HepG2 (cell line): ENCODE data around the gene SAMD4B. TPM values are rescaled to one million over a fixed set of nuclear protein-coding genes. Genes with fewer than 3 reads are reported as not detected.

Source experiments
- ATAC-seq: fragments of 200-7000 bp; cut with Tn5 transposase; 3 replicates; pipeline ENCODE4 v1.9.1; 2020; ENCODE audit warnings: mild to moderate bottlenecking, moderate library complexity
- BruUV-seq: library from RNA; stranded (reverse); fragments of 400-500 nt; replicated peaks from 2 replicates; lab custom pipeline; 2021; lab: Mats Ljungman, UMichigan
- CTCF ChIA-PET: fragments of 300-600 bp; formaldehyde crosslinking; extraction: SDS; loops from one replicate; lab custom pipeline; 2021; ENCODE audit warnings: low total read pairs, inconsistent platforms, low intra/inter-chr PET ratio; lab: Yijun Ruan, JAX
- POLR2A ChIA-PET: fragments of 350-600 bp; sonication (Branson Sonifier 250); formaldehyde crosslinking; loops from one replicate; lab custom pipeline; 2020; ENCODE audit warnings: antibody characterized with exemption, inconsistent platforms; lab: Yijun Ruan, JAX
- DNase-seq: peaks from one replicate; pipeline ENCODE4 v3.0.0-alpha.2; 2015; ENCODE audit warnings: low spot score
- FAIRE-seq: peaks from 3 replicates; lab custom pipeline; 2011; peaks lifted over from hg19 to GRCh38; lab: Jason Lieb, UNC
- H2AFZ ChIP-seq: one replicate; pipeline ENCODE4 v1.6.1; 2011; ENCODE audit warnings: low read length, inconsistent platforms
- H3K27ac ChIP-seq: fragments of 300-600 bp; 3 replicates; pipeline ENCODE4 v1.8.0; 2011; ENCODE audit warnings: mixed run types, mild to moderate bottlenecking, mixed read lengths, low read length, inconsistent platforms; ENCODE audit not compliant: insufficient read depth; ENCODE audit errors: extremely low read length
- H3K27me3 ChIP-seq, 2 experiments: fragments of 200-600 bp in 1 of 2; 2 replicates in 1 of 2; 3 replicates in 1 of 2; pipeline versions ENCODE4 v1.6.0 to v1.8.0; 2011; ENCODE audit warnings: low read length in 2 of 2, mild to moderate bottlenecking in 2 of 2, moderate library complexity in 2 of 2, inconsistent platforms in 1 of 2; ENCODE audit not compliant: insufficient read depth in 2 of 2, control insufficient read depth in 1 of 2
- H3K36me3 ChIP-seq, 2 experiments: fragments of 200-600 bp in 1 of 2; replicated peaks in 1 of 2; 2 replicates in 1 of 2; 3 replicates in 1 of 2; pipeline versions ENCODE4 v1.5.1 to v1.8.0; 2011; ENCODE audit warnings: low read length in 2 of 2, inconsistent platforms in 1 of 2; ENCODE audit not compliant: insufficient read depth in 2 of 2, control insufficient read depth in 1 of 2
- H3K4me1 ChIP-seq: 2 replicates; pipeline ENCODE4 v1.5.1; 2012; ENCODE audit warnings: low read length, inconsistent platforms; ENCODE audit not compliant: insufficient read depth
- H3K4me2 ChIP-seq: 2 replicates; pipeline ENCODE4 v1.6.0; 2011; ENCODE audit warnings: low read depth, low read length, inconsistent platforms
- H3K4me3 ChIP-seq, 3 experiments: fragments of 200-600 bp in 1 of 3; sonication (generic), shearing (Covaris generic) in 1 of 3; replicated peaks in 1 of 3; 2 replicates each; pipeline ENCODE4 v1.5.1; 2011 to 2016; ENCODE audit warnings: low read length in 3 of 3, inconsistent platforms in 2 of 3, low read depth in 2 of 3, mild to moderate bottlenecking in 2 of 3, control low read depth in 1 of 3, mixed read lengths in 1 of 3; ENCODE audit not compliant: insufficient read depth in 1 of 3
- H3K79me2 ChIP-seq: one replicate; pipeline ENCODE4 v1.6.1; 2011; ENCODE audit warnings: low read length, inconsistent platforms; ENCODE audit not compliant: insufficient read depth
- H3K9ac ChIP-seq: 2 replicates; pipeline ENCODE4 v1.6.0; 2011; ENCODE audit warnings: mild to moderate bottlenecking, low read depth, low read length, inconsistent platforms; ENCODE audit not compliant: insufficient read depth
- H3K9me3 ChIP-seq: 2 replicates; pipeline ENCODE4 v1.5.1; 2012; ENCODE audit warnings: mild to moderate bottlenecking, low read length
- H4K20me1 ChIP-seq: 2 replicates; pipeline ENCODE4 v1.6.0; 2011; ENCODE audit warnings: inconsistent platforms, mild to moderate bottlenecking, low read length, moderate library complexity; ENCODE audit not compliant: insufficient read depth
- CENPT ChIP-seq: sonication (generic); formaldehyde crosslinking; IDR thresholded peaks from 2 replicates; pipeline ENCODE4 v1.8.0; 2022; ENCODE audit warnings: low read depth, mild to moderate bottlenecking, moderate library complexity, missing genetic modification reagents
- GTF2F1 ChIP-seq: fragments of 150-350 bp; IDR thresholded peaks from 2 replicates; pipeline ENCODE4 v1.6.1; 2014; ENCODE audit warnings: low read length
- HIVEP1 ChIP-seq: sonication (generic); formaldehyde crosslinking; IDR thresholded peaks from 2 replicates; pipeline ENCODE4 v1.4.0; 2020; ENCODE audit warnings: mild to moderate bottlenecking, missing genetic modification reagents
- MTF2 ChIP-seq: sonication (generic); formaldehyde crosslinking; IDR thresholded peaks from 2 replicates; pipeline ENCODE4 v1.5.0; 2020; ENCODE audit warnings: missing genetic modification reagents, borderline replicate concordance
- ZBTB3 ChIP-seq: sonication (generic); formaldehyde crosslinking; IDR thresholded peaks from 2 replicates; pipeline ENCODE4 v1.4.0; 2020; ENCODE audit warnings: low read depth, mild to moderate bottlenecking, moderate library complexity, missing genetic modification reagents, borderline replicate concordance
- ZNF432 ChIP-seq: sonication (generic); formaldehyde crosslinking; IDR thresholded peaks from 2 replicates; pipeline ENCODE4 v1.5.0; 2020; ENCODE audit warnings: missing genetic modification reagents, mild to moderate bottlenecking, borderline replicate concordance
- WGBS: methylation state at CpG from one replicate; pipeline ENCODE4 v1.1.6; 2017; ENCODE audit warnings: low lambda C conversion rate; 5-methylcytosine and 5-hydroxymethylcytosine counted together
- in situ Hi-C: cut with HindIII; loops from 2 replicates; pipeline ENCODE4 v1.10.0; 2017; ENCODE audit warnings: low pct_unique_long_range_greater_than_20kb; ENCODE audit not compliant: extremely low pct_ligation_motif_present
- intact Hi-C: fragments of 100-400 bp; cut with micrococcal nuclease; formaldehyde crosslinking; loops from one replicate; pipeline ENCODE4 v1.10.0; 2022; ENCODE audit not compliant: unreplicated experiment
- polyA plus RNA-seq, 8 experiments: library from polyadenylated mRNA; depleted of rRNA in 3 of 8; stranded (reverse) in 7 of 8; unstranded in 1 of 8; fragments of >200 nt; fragmentation: Illumina TruSeq in 4 of 8; extraction: Trizol in 4 of 8; gene quantifications; 2 replicates each; pipeline versions ENCODE4 v1.2.1 to v1.2.3, GENCODE V29; 2011 to 2016; ENCODE audit warnings: low read depth in 4 of 8, missing spikeins in 1 of 8, mixed read lengths in 1 of 8; ENCODE audit not compliant: insufficient read depth in 1 of 8
- total RNA-seq, 5 experiments: library from RNA; depleted of rRNA; stranded (reverse); fragments of >200 nt; fragmentation: Illumina TruSeq; extraction: Trizol; gene quantifications; 2 replicates each; pipeline ENCODE4 v1.2.3, GENCODE V29; 2016; ENCODE audit warnings: low read depth in 1 of 5
- TF ChIP-seq, protein P1 (sequence below): sonication (generic); formaldehyde crosslinking; IDR thresholded peaks from 2 replicates; pipeline ENCODE4 v1.8.0; 2023; ENCODE audit warnings: mild to moderate bottlenecking, missing genetic modification reagents
- TF ChIP-seq, protein P2 (sequence below): sonication (generic); formaldehyde crosslinking; IDR thresholded peaks from 2 replicates; pipeline ENCODE4 v1.5.1; 2020; ENCODE audit warnings: missing genetic modification reagents, mild to moderate bottlenecking, borderline replicate concordance

SAMD4B gene
- total and polyA plus RNA-seq, 2 of the 13 experiments (the other 11 are each of a cell fraction or from before 2014, with no cell fraction given), result 26.0 to 31.8 TPM

DNA sequence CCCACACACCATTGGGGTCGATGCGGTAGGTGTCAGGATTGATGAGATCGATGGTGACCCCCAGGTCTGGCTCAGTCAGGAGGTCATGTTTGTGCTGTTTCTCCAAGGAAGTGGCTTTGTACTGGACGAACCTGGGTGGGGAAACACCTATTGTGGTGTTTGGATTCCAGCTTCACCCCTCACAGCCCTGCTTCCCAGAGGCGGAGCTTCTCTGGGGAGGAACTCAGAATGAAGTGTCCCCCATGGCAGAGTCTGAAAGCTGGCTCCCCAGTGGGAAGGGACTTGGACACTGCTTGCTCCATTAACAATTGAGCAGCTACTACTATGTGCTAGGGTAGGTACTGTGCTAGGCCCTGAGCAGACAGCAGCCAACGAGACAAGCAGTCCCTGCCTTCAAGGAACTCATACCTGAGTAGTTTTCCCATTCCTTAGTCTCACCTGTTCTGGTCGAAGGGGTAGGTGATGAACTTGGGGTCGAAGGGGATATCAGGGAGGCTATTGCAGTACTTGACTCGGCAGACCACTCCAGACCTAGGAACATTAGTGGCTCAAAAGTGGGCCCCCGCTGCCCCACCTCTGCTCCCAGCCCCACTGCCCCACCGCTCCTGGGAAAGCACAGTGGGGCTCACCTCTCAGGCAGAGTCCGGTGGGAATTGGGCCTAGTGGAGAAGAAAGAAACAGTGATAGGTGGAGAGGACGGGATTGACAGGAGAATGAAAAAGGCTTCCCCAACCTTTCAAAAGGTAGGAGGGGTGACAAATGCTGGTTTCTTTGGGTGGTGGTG is 47.6 kb downstream of the SAMD4B start:
- intact Hi-C loops, result loop anchor here (1.0 kb wide), 1 partner anchor 8 kb away; no protein-coding TSS in a partner anchor
- FAIRE-seq (no peak), DNase-seq (no peak), ATAC-seq (no peak)
- ChIA-PET CTCF (no interaction called here), POLR2A (interaction anchor here (3.1 to 3.2 kb wide), 2 partner anchors 46 to 48 kb away, joined by 14 to 49 read pairs; partner anchors contain the start of genes RPS16 and SAMD4B)
- Histone ChIP-seq H2AFZ (no peak overlapping the region), H3K4me2 (peak overlapping the region; percentile 75), H3K9ac (peak overlapping the region; percentile 95), H3K9me3 (no peaks in the 10 kb centered on the region), H3K79me2 (peaks cover 17% of the 10 kb centered on the region), H3K4me1 (peaks cover 22% of the 10 kb centered on the region), H3K36me3 (peaks cover 9 to 50% of the 10 kb centered on the region in 2 experiments), H3K27ac (peak overlapping the region; percentile 86), H4K20me1 (no peaks in the 10 kb centered on the region), H3K4me3 (peak overlapping the region; percentile 71 to 95 (median 85)), H3K27me3 (no peaks in the 10 kb centered on the region)
- 74% methylated on average over 8 of the region's 13 CpGs for WGBS
- no TSS peak for BruUV-seq
- TF ChIP-seq GTF2F1 (no peak), CENPT (CRISPR knock-in tag) (peak; percentile 44; the same call in 1 of the 2 replicates), HIVEP1 (CRISPR knock-in tag) (0 out of 2 replicates have a peak, but pooled peaks have one; percentile 46), MTF2 (CRISPR knock-in tag) (0 out of 2 replicates have a peak, but pooled peaks have one; percentile 10), ZBTB3 (CRISPR knock-in tag) (no peak), ZNF432 (CRISPR knock-in tag) (no peak)
- TF ChIP-seq, protein P1, sequence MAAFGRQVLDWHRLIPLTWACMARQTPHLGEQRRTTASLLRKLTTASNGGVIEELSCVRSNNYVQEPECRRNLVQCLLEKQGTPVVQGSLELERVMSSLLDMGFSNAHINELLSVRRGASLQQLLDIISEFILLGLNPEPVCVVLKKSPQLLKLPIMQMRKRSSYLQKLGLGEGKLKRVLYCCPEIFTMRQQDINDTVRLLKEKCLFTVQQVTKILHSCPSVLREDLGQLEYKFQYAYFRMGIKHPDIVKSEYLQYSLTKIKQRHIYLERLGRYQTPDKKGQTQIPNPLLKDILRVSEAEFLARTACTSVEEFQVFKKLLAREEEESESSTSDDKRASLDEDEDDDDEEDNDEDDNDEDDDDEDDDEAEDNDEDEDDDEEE (CRISPR knock-in tag), result 0 out of 2 replicates have a peak, but pooled peaks have one; percentile 12
- TF ChIP-seq, protein P2, sequence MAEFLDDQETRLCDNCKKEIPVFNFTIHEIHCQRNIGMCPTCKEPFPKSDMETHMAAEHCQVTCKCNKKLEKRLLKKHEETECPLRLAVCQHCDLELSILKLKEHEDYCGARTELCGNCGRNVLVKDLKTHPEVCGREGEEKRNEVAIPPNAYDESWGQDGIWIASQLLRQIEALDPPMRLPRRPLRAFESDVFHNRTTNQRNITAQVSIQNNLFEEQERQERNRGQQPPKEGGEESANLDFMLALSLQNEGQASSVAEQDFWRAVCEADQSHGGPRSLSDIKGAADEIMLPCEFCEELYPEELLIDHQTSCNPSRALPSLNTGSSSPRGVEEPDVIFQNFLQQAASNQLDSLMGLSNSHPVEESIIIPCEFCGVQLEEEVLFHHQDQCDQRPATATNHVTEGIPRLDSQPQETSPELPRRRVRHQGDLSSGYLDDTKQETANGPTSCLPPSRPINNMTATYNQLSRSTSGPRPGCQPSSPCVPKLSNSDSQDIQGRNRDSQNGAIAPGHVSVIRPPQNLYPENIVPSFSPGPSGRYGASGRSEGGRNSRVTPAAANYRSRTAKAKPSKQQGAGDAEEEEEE (CRISPR knock-in tag), result no peak
- in situ Hi-C loops, result no loop called here
